Measurements from ENCODE around the gene CDKN2B. TPM values are rescaled to one million over a fixed set of nuclear protein-coding genes. Genes with fewer than 3 reads are reported as not detected.
A peak's percentile ranks its signal among the peaks of the same experiment; 100 is the strongest.

The CDKN2B gene
- total RNA-seq, 4 donors from 2014 or later, result 17.0 to 84.7 (median 34.9) TPM

DNA sequence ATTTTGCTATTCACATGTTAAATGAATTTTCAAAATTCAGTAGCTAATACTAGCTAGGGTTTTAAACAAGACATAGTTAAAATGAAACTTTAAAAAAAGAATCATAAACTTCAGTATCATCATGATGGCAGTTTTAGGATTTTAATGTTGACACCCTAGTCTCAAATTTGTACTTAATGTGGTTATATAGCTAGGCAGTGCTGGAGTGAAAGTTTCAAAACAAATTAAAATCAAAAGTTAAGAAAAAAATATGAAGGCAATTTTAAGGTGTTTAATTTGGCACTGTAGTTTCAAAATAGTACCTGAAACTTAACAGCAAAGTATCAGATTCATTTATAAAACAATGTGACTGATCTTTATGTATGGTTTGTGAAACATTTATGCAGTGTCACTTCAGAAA lies 19.3 kb upstream of the CDKN2B start:
- TF ChIP-seq, protein P1, sequence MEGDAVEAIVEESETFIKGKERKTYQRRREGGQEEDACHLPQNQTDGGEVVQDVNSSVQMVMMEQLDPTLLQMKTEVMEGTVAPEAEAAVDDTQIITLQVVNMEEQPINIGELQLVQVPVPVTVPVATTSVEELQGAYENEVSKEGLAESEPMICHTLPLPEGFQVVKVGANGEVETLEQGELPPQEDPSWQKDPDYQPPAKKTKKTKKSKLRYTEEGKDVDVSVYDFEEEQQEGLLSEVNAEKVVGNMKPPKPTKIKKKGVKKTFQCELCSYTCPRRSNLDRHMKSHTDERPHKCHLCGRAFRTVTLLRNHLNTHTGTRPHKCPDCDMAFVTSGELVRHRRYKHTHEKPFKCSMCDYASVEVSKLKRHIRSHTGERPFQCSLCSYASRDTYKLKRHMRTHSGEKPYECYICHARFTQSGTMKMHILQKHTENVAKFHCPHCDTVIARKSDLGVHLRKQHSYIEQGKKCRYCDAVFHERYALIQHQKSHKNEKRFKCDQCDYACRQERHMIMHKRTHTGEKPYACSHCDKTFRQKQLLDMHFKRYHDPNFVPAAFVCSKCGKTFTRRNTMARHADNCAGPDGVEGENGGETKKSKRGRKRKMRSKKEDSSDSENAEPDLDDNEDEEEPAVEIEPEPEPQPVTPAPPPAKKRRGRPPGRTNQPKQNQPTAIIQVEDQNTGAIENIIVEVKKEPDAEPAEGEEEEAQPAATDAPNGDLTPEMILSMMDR (IDR thresholded peaks at IDR 0.05), result no peak
- no peak for ATAC-seq (ENCODE audit: low FRiP score)

DNA sequence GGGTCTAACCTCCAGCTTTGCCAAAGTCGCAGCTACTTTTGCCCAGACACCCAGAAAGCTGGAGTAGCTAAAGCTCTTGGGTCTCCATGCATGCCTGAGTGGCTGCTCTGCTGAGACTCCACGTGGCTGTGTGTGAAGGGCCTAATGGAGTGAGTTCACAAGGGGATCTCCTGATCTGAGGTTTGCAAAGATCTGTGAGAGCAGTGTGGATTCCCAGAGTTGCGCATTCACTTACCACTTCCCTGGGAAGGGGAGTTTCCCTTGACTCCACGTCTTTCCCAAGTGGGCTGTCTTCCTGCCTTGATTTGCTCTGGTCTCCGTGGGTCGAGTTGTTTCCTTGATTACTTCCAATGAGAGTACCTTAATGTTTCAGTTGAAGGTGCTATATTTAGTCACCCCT lies 17.6 kb upstream of the CDKN2B start:
- DNase-seq (ENCODE audit: low spot score) (no peak), ATAC-seq (ENCODE audit: low FRiP score) (no peak)
- TF ChIP-seq, protein P1 (IDR thresholded peaks at IDR 0.05), result no peak

More for the DNA sequence above, 19.3 kb upstream of the CDKN2B start:
- DNase-seq (ENCODE audit: low spot score), result no peak

DNA sequence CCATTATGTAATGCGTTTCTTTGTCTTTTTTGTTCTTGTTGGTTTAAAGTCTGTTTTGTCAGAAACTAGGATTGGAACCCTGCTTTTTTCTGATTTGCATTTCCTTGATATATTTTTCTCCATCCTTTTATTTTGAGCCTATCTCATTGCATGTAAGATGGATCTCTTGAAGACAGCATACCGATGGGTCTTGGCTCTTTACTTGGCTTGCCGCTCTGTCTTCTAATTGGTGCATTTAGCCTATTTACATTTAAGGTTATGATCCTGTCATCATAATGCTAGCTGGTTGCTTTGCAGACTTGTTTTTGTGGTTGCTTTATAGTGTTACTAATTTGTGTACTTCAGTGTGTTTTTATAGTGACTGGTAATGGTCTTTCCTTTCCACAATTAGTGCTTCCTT lies 13.3 kb upstream of the CDKN2B start:
- TF ChIP-seq, protein P1 (IDR thresholded peaks at IDR 0.05), result no peak

DNA sequence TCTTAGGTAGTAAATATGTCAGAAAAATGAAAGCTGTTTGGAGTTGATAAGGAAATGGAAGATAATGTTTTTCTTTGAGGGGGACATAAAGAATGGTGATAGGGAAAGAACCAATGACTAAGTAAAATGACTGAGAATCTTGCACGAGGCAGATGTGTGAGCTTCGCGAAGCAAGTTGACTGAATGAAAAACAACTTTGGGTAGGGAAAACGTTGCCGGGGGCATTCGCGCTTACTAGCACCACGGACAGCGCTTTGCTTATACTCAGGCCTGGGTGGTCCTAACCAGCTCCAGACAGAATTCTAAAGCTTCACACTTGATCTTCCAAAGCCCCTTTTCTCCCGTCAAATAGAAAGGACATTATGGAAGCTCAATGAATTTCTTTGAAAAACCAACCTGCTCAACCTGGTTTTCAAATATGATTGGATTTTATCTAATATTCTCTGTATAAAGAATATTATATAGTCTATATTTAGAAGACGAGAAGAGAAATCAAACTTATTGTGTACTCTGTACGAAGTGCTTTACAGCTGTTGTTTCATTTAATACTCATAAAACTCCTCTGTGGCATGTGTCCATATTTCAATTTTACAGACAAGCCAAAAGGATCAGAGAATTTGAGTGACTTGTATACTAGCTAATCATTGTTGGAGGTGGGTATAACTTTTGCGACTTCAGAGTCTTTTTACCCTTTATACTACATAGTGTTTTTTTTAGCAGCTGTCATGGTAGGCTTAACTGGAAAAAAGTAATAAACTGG lies 1.9 kb upstream of the CDKN2B start:
- DNase-seq (ENCODE audit: low spot score) (no peak), ATAC-seq (ENCODE audit: low FRiP score) (no peak)
- TF ChIP-seq, protein P1 (IDR thresholded peaks at IDR 0.05), result no peak

More for the DNA sequence above, 13.3 kb upstream of the CDKN2B start:
- no peak for ATAC-seq (ENCODE audit: low FRiP score)
- DNase-seq (ENCODE audit: low spot score), result no peak

DNA sequence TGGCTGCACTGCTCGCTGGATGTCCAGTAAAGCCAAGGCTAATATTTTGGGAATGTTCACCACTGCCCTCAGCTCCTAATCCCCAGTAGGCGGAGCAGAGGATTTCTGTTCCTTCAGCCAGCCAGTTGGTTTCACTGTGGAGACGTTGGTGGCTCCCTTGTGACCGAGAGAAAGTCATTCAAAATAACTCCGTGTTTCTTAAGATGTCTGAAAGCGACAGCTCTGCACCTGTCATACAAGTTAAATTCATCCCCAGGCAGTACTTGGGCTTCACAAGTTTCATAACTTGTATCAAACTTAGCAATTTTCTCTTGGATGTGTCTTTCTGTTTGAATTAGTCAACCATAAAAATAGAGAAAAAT lies 382 bp upstream of the CDKN2B start:
- no peak for ATAC-seq (ENCODE audit: low FRiP score)
- TF ChIP-seq, protein P1 (IDR thresholded peaks at IDR 0.05), result no peak
- no peak for DNase-seq (ENCODE audit: low spot score)

DNA sequence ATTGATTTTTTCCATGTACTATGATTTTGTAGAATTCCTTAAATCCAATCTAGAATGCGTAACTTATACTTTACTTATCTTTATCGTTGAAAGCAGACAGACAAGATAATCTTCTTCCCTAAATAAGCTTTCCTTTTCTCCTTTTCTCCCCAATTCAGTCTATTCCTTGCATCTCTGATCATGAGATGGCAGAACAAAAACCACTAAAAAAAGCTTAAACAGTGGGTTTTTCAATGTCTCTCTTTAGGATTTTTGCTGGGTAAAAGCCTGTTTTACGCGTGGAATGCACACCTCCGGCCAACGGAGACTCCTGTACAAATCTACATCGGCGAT lies 755 bp downstream of the CDKN2B start:
- DNase-seq (ENCODE audit: low spot score) (no peak), ATAC-seq (ENCODE audit: low FRiP score) (no peak)
- TF ChIP-seq, protein P1 (IDR thresholded peaks at IDR 0.05), result peak in 1 of 3 donors; percentile 4
